Thoracic aorta (tissue), 2 donors: ENCODE measurements around the gene FAM72D. TPM values are rescaled to one million over a fixed set of nuclear protein-coding genes. Genes with fewer than 3 reads are reported as not detected.
"Not testable (repeated sequence)": the region's sequence is repeated elsewhere in the genome, so short reads cannot be mapped to it uniquely, and the experiment has no call there.

Experiments used
- ATAC-seq: fragments of 150-250 bp; one replicate; pipeline ENCODE4 v1.8.0; 2017; ENCODE audit warnings: low read depth; ENCODE audit not compliant: insufficient number of reproducible peaks, low FRiP score
- DNase-seq: peaks from one replicate; pipeline ENCODE4 v3.0.0-alpha.2; 2020; ENCODE audit warnings: low spot score
- H3K27ac ChIP-seq, 2 donors: fragments of 200-600 bp; sonication (generic); 1 replicate in 1 of 2; 2 replicates in 1 of 2; pipeline ENCODE4 v1.5.1; 2016; ENCODE audit warnings: mild to moderate bottlenecking in 2 of 2, moderate library complexity in 2 of 2
- H3K27me3 ChIP-seq: fragments of 200-600 bp; sonication (generic); replicated peaks from 2 replicates; pipeline ENCODE4 v1.6.0; 2016; ENCODE audit warnings: mild to moderate bottlenecking; ENCODE audit not compliant: insufficient read depth
- H3K36me3 ChIP-seq: fragments of 200-600 bp; sonication (generic); one replicate; pipeline ENCODE4 v1.5.1; 2016
- H3K4me1 ChIP-seq, 2 donors: fragments of 200-600 bp; sonication (generic); 1 replicate in 1 of 2; 2 replicates in 1 of 2; pipeline versions ENCODE4 v1.5.1 to v1.6.0; 2016; ENCODE audit warnings: low read depth in 2 of 2, mild to moderate bottlenecking in 1 of 2; ENCODE audit not compliant: control insufficient read depth in 1 of 2
- H3K4me3 ChIP-seq: fragments of 200-600 bp; sonication (generic); 2 replicates; pipeline ENCODE4 v1.5.1; 2016; ENCODE audit warnings: mild to moderate bottlenecking
- H3K9me3 ChIP-seq: fragments of 200-600 bp; sonication (generic); 2 replicates; pipeline ENCODE4 v1.5.1; 2016
- total RNA-seq, 2 donors: library from RNA; depleted of rRNA; stranded (reverse); fragments of >200 nt; gene quantifications; one replicate each; pipeline versions ENCODE4 v1.1.0 to v1.2.3, GENCODE V29; 2016

The FAM72D gene
- total RNA-seq, 2 donors from 2014 or later, result not detected

DNA sequence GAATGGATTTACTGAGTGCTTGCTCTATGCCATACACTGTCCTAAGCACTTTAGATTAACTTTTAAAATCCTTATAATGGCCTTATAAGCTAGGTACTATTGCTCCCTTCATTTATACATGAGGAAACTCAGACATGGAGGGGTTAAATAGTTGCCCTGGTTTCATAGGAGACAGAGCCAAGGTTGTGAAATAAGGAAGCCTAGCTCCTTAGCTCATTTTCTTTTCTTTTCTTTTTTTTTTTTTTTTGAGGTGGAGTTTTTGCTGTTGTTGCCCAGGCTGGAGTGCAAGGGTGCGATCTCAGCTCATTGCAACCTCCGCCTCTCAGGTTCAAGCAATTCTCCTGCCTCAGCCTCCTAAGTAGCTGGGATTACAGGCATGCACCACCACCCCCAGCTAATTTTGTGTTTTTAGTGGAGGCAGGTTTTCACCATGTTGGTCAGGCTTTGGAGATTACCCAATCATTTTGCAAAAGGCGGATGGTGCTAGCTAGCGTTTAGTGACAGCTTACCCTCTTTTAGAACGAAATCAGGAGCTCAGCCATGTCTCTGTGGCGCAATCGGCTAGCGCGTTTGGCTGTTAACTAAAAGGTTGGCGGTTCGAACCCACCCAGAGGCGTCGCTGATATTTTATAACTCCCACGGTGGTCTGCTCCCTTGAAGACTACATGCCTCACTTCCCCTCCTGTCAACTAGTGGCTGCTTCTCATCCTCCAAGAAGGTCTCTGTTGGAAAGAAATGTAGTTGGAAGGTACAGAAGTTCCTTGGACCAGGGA, 33.1 kb downstream of the FAM72D start:
- not testable (repeated sequence) for H3K4me3 ChIP-seq, H3K9me3 ChIP-seq, DNase-seq, H3K4me1 ChIP-seq, H3K27ac ChIP-seq, H3K36me3 ChIP-seq, H3K27me3 ChIP-seq, ATAC-seq

DNA sequence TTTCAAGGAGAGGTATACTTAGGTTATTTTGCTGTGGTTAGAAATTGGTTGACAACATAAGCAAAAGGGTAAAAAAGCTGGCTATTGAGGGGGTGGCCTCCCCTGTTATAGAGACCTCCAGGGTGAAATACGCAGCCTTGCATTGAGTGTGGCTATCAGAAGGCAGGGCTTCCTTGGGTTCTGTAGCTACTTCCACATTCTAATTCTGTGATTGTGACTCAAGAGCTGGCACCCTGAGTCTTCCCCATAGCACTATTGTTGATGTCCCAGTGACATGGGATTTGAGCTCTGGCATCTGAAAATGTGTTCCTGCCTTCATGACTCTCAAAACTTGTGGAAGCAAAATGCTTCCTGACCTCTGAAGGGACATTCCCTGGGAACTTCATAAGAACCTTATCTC, 38.7 kb downstream of the FAM72D start:
- H3K4me1 ChIP-seq, ATAC-seq, H3K27ac ChIP-seq, H3K27me3 ChIP-seq, DNase-seq, H3K9me3 ChIP-seq, H3K36me3 ChIP-seq, H3K4me3 ChIP-seq: not testable (repeated sequence)

DNA sequence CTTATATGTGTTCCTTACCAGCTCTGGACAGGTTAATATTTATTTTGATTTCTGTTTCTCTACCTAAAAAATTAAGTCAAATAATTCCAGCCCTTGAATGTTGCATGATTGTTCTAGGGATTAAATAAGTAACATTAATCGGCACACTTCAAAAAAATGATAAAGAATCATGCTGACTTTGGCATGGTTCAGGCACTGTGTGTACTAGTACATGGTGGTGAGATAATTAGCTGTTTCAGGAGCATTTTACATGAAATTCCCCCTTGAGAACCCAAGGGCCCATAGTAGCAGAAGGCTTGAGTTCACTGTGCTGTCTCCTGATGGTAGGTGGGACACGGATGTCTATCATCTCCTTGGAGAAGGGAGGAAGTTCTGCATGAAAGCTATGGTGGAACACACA, 44.8 kb downstream of the FAM72D start:
- not testable (repeated sequence) for H3K27me3 ChIP-seq, DNase-seq, H3K4me3 ChIP-seq, H3K4me1 ChIP-seq, H3K36me3 ChIP-seq, H3K27ac ChIP-seq, ATAC-seq, H3K9me3 ChIP-seq

DNA sequence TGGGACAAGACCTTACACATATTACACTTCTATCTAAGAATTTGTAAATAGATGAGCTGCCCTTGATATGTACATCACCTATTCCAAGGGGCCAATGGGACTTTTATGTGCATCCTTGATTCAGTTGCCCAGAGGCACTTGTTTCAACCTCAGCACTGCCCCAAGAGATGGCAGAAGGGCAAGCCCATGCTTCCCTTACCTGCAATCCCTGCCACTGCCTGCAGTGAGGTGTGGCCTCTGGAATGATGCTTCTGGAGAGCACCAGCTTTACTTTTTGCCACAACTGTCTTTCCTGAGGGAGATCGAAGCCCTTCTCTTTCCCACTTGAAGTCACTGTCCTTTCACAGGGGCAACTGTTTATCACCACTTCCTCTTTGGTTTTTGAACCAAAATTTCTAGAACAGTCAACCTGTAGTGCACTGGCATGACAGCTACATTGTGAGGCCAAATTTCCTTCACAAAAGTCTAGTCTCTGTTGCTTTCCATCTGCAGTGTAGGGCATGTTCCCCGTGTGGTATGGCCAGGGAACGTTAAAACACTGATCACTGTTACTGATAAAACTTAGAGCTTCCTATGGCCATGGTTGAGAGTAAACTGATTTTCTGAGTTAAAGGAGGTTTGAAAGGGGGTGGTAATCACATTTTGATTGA, 48.6 kb downstream of the FAM72D start:
- ATAC-seq, H3K9me3 ChIP-seq, H3K27ac ChIP-seq, H3K4me3 ChIP-seq, DNase-seq, H3K4me1 ChIP-seq, H3K27me3 ChIP-seq, H3K36me3 ChIP-seq: not testable (repeated sequence)

DNA sequence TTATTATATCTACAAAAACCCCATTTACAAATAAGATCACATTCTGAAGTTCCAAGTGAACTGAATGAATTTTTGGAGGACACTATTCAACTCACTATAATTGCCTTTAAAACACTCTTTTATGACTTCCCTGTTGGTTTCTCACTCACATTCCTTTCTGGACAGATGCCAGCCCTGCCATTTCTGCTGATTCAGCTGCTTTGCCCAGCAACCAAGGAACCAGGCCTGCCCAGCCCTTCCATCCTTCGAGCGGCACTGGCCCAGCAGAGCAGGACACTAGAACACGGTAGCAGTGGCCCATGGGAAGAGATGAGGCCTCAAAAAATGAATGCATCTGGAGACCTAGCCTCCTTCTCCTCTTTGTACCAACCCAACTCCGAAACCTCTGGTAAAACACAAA, 50.5 kb downstream of the FAM72D start:
- H3K36me3 ChIP-seq, H3K27me3 ChIP-seq, H3K4me3 ChIP-seq, DNase-seq, ATAC-seq, H3K27ac ChIP-seq, H3K9me3 ChIP-seq, H3K4me1 ChIP-seq: not testable (repeated sequence)

DNA sequence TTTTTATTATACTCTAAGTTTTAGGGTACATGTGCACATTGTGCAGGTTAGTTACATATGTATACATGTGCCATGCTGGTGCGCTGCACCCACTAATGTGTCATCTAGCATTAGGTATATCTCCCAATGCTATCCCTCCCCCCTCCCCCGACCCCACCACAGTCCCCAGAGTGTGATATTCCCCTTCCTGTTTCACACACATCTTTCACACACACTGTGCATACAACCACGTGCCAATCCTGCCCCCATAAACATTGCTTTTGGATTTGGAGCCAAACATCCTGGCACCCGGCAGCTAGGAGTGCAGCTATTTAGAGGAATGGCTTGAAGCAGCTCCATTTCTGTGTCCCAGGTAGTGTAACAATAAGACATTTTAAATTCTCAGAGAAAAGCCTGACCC, 51.4 kb downstream of the FAM72D start:
- not testable (repeated sequence) for H3K27me3 ChIP-seq, H3K4me1 ChIP-seq, H3K9me3 ChIP-seq, H3K4me3 ChIP-seq, H3K36me3 ChIP-seq, DNase-seq, ATAC-seq, H3K27ac ChIP-seq

DNA sequence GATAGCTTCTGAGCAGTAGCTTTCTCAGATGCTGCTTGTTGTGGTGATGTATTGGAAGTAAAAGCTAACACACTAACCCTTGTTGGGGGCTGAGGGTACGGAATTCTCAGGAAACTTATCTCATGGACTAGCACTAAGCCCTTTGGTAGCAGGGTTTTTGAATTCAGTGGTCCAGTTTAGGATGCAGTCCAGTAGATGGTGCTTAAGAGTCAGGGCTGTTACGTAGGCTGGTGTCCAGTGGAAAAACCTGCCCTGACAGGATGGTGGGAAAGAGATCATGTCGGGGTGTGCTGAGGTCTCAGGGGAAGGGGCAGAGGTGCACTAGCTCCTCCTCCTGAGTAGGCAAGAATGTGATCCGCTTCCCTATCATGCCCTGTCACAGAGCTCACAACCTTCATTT, 59.6 kb downstream of the FAM72D start:
- not testable (repeated sequence) for H3K36me3 ChIP-seq, H3K4me1 ChIP-seq, H3K27me3 ChIP-seq, ATAC-seq, H3K9me3 ChIP-seq, H3K4me3 ChIP-seq, H3K27ac ChIP-seq, DNase-seq

DNA sequence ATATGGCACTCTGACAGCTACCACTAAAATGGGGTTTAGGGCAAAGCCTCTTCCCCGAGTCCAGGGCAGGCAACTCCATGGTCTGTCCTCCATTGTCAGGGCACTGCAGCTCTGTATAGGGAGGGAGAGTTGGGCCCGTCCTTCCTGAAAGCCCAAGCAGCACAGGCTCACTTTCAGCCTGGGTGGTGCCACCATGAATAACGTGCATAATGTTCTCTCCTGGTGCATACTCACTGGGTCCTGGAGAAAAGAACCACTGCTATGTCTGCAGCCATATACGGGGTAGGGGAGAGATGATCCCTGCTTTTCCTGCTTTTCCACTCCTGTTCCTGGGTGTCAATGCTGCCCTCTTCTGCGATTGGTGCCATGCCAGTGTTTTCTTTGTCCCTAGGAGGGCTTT, 60.1 kb downstream of the FAM72D start:
- H3K36me3 ChIP-seq, H3K27ac ChIP-seq, H3K4me1 ChIP-seq, H3K27me3 ChIP-seq, DNase-seq, ATAC-seq, H3K4me3 ChIP-seq, H3K9me3 ChIP-seq: not testable (repeated sequence)

DNA sequence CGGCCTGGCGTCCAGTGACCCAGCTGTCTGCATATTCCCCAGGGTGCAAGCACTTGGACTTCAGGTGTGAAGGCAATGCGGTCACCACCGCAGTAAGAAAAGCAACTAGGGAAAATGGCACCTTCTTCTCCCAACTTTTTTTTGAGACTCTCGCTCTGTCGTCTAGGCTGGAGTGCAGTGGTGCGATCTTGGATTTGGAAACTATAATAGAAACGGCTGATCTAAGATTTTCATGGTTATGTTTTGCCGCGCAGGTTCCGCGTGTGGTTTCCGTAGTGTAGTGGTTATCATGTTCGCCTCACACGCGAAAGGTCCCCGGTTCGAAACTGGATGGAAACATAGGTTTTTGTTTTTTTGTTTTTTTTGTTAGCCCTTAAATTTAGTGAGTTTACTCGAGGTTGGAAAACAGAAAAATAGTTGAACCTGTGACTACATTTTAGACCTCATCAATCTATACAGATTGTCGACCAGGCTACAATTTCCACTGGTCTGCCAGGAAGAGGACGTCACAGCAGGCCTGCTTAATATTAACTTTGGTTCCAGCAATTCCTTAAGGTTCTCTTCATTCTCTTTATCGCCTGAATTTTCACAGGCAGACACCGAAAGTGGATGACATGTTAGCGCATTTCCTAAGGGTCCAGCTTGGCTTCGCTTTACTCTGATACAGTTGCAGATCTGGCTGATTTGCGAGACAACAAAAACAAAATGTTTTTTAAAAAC, 61.3 kb downstream of the FAM72D start:
- H3K27me3 ChIP-seq, ATAC-seq, H3K9me3 ChIP-seq, DNase-seq, H3K36me3 ChIP-seq, H3K27ac ChIP-seq, H3K4me1 ChIP-seq: not testable (repeated sequence)
- H3K4me3 ChIP-seq, result peak overlapping the region; percentile 49

DNA sequence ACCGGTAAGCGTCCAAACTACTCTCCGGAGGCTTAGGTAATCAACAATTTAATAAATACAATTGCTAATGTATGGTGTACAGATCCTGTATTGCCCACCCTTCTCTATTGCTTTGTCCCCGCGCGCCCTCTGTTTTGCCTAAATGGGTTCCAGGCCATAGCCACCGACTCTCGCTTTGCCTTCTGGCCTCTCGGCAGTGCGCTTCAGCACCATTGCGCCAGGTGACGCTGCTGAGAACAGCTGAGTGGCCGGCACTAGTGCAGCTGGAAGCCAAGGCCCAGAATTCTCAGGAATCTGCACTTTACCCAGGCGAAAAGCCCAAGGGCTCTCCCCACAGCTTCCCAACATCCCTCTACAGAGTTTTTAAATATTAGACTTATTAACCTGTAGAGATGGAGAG, 61.9 kb downstream of the FAM72D start:
- not testable (repeated sequence) for H3K27ac ChIP-seq, H3K4me1 ChIP-seq, H3K4me3 ChIP-seq, H3K9me3 ChIP-seq, ATAC-seq, H3K36me3 ChIP-seq, DNase-seq, H3K27me3 ChIP-seq

DNA sequence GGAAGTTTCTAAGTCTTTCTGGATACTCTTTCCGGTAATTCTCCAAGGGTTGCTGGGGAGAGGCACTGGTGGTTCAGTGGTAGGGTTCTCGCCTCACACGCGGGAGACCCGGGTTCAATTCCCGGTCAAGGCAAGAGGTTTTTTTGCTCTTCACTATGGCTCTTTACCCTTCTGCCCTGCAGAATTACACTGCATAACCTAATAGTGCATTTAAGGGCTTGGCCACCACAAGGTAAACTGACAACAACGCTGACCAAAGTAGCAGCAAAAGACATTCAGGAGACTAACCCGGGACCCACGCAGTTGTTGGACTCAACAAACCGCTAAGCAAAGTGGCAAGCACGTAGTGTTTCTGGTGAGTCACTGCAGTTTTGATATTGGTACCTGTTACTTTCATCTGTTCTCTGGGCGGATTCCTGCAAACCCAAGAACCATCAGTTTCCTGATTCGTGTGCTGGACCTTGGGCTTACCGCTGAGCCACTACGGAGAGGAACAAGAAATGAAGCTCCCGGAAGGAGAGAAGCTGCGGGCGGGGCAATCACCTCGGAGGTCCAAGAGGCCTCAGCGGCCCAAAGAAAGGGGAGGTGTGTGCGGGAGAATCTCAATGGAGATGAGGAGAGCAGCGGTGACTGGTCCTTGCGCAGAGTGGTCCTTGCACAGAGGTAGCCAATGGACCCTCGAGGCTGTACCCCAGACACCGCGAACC, 65.4 kb downstream of the FAM72D start:
- ATAC-seq, result peak; percentile 60
- not testable (repeated sequence) for DNase-seq, H3K9me3 ChIP-seq, H3K36me3 ChIP-seq, H3K27ac ChIP-seq, H3K4me3 ChIP-seq, H3K4me1 ChIP-seq, H3K27me3 ChIP-seq
